WTC11 (cell line): ENCODE data around the gene ITPR1.

Experiments
- CREB1 ChIP-seq: sonication (generic); formaldehyde crosslinking; IDR thresholded peaks from 2 replicates; pipeline ENCODE4 v1.8.0; 2023; ENCODE audit warnings: mild to moderate bottlenecking, missing genetic modification reagents
- NFATC4 ChIP-seq: fragments of 250-450 bp; sonication (Bioruptor Pico); IDR thresholded peaks from 2 replicates; pipeline ENCODE4 v1.9.0; 2021; ENCODE audit warnings: mild to moderate bottlenecking
- OVOL2 ChIP-seq: fragments of 250-450 bp; sonication (Bioruptor Pico); IDR thresholded peaks from 2 replicates; pipeline ENCODE4 v1.9.0; 2021; ENCODE audit warnings: mild to moderate bottlenecking, borderline replicate concordance
- SMAD4 ChIP-seq: sonication (generic); formaldehyde crosslinking; IDR thresholded peaks from 2 replicates; pipeline ENCODE4 v1.8.0; 2022; ENCODE audit warnings: mild to moderate bottlenecking, missing genetic modification reagents
- SP1 ChIP-seq: sonication (generic); formaldehyde crosslinking; conservative IDR thresholded peaks from 2 replicates; pipeline ENCODE4 v1.8.1; 2022; ENCODE audit warnings: missing genetic modification reagents
- TEAD4 ChIP-seq: sonication (generic); formaldehyde crosslinking; IDR thresholded peaks from 2 replicates; pipeline ENCODE4 v1.8.0; 2022; ENCODE audit warnings: mild to moderate bottlenecking, missing genetic modification reagents
- ZNF423 ChIP-seq: fragments of 250-450 bp; sonication (Bioruptor Pico); IDR thresholded peaks from 2 replicates; pipeline ENCODE4 v2.1.2; 2022; ENCODE audit warnings: mild to moderate bottlenecking, moderate library complexity
- ZNF671 ChIP-seq: fragments of 250-450 bp; sonication (Bioruptor Pico); IDR thresholded peaks from 2 replicates; pipeline ENCODE4 v1.8.0; 2021; ENCODE audit warnings: mild to moderate bottlenecking
- TF ChIP-seq, protein P1 (sequence below): fragments of 200-600 bp; IDR thresholded peaks from 2 replicates; pipeline ENCODE4 v1.8.0; 2022; ENCODE audit warnings: antibody characterized with exemption
- TF ChIP-seq, protein P2 (sequence below): sonication (generic); formaldehyde crosslinking; IDR thresholded peaks from 2 replicates; pipeline ENCODE4 v1.8.1; 2023; ENCODE audit warnings: mild to moderate bottlenecking, moderate library complexity, missing genetic modification reagents
- TF ChIP-seq, protein P3 (sequence below): sonication (generic); formaldehyde crosslinking; IDR thresholded peaks from 2 replicates; pipeline ENCODE4 v1.8.1; 2023; ENCODE audit warnings: mild to moderate bottlenecking, missing genetic modification reagents

DNA sequence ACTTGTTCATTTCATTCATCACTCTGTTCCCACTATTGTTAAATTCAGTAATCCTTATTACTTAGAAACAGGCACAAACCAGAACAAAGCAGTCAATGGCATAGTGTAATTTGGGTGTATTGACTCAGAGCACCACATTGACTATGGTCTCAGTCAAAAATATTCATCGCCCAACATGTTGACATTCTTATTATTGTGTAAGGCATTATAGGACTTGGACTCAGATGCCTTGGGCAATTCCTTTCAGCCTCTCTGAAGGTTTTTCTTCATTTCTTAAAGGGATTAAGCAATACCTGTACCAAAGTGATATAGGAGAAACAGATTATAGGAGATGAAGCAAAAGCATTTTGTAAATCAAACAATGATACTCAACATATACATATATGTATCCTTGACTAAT lies 371.4 kb downstream of the ITPR1 start:
- TF ChIP-seq, protein P1, sequence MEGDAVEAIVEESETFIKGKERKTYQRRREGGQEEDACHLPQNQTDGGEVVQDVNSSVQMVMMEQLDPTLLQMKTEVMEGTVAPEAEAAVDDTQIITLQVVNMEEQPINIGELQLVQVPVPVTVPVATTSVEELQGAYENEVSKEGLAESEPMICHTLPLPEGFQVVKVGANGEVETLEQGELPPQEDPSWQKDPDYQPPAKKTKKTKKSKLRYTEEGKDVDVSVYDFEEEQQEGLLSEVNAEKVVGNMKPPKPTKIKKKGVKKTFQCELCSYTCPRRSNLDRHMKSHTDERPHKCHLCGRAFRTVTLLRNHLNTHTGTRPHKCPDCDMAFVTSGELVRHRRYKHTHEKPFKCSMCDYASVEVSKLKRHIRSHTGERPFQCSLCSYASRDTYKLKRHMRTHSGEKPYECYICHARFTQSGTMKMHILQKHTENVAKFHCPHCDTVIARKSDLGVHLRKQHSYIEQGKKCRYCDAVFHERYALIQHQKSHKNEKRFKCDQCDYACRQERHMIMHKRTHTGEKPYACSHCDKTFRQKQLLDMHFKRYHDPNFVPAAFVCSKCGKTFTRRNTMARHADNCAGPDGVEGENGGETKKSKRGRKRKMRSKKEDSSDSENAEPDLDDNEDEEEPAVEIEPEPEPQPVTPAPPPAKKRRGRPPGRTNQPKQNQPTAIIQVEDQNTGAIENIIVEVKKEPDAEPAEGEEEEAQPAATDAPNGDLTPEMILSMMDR = no peak
- TF ChIP-seq, protein P2, sequence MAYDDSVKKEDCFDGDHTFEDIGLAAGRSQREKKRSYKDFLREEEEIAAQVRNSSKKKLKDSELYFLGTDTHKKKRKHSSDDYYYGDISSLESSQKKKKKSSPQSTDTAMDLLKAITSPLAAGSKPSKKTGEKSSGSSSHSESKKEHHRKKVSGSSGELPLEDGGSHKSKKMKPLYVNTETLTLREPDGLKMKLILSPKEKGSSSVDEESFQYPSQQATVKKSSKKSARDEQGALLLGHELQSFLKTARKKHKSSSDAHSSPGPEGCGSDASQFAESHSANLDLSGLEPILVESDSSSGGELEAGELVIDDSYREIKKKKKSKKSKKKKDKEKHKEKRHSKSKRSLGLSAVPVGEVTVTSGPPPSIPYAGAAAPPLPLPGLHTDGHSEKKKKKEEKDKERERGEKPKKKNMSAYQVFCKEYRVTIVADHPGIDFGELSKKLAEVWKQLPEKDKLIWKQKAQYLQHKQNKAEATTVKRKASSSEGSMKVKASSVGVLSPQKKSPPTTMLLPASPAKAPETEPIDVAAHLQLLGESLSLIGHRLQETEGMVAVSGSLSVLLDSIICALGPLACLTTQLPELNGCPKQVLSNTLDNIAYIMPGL (CRISPR knock-in tag) = no peak
- TF ChIP-seq OVOL2 (CRISPR knock-in tag) (no peak), TEAD4 (CRISPR knock-in tag) (no peak), ZNF423 (no peak), ZNF671 (CRISPR knock-in tag) (no peak), SMAD4 (CRISPR knock-in tag) (no peak), NFATC4 (CRISPR knock-in tag) (no peak), CREB1 (CRISPR knock-in tag) (no peak), SP1 (no peak)
- TF ChIP-seq, protein P3, sequence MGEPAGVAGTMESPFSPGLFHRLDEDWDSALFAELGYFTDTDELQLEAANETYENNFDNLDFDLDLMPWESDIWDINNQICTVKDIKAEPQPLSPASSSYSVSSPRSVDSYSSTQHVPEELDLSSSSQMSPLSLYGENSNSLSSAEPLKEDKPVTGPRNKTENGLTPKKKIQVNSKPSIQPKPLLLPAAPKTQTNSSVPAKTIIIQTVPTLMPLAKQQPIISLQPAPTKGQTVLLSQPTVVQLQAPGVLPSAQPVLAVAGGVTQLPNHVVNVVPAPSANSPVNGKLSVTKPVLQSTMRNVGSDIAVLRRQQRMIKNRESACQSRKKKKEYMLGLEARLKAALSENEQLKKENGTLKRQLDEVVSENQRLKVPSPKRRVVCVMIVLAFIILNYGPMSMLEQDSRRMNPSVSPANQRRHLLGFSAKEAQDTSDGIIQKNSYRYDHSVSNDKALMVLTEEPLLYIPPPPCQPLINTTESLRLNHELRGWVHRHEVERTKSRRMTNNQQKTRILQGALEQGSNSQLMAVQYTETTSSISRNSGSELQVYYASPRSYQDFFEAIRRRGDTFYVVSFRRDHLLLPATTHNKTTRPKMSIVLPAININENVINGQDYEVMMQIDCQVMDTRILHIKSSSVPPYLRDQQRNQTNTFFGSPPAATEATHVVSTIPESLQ (CRISPR knock-in tag) = no peak
